CD4-positive, alpha-beta memory T cell (primary cell): Measurements from ENCODE around the gene APOL4. TPM values are rescaled to one million over a fixed set of nuclear protein-coding genes. Genes with fewer than 3 reads are reported as not detected.

Experiments used
- CTCF ChIA-PET: fragments of 350-600 bp; sonication (Branson Sonifier 250); formaldehyde crosslinking; loops from one replicate; lab custom pipeline; 2021; ENCODE audit warnings: inconsistent platforms; ENCODE audit not compliant: partially characterized antibody; lab: Charles Lee
- POLR2A ChIA-PET: fragments of 350-600 bp; sonication (Branson Sonifier 250); formaldehyde crosslinking; loops from one replicate; lab custom pipeline; 2021; ENCODE audit not compliant: partially characterized antibody; lab: Charles Lee
- DNase-seq, 5 donors: peaks; one replicate each; pipeline versions ENCODE4 v3.0.0 to v3.0.0-alpha.2; 2020 to 2022; ENCODE audit warnings: mixed read lengths in 1 of 5
- H3K27ac ChIP-seq: one replicate; pipeline ENCODE4 v1.7.0; 2013; ENCODE audit warnings: low read depth, low read length
- H3K27me3 ChIP-seq: 2 replicates; pipeline ENCODE4 v1.7.0; 2013; ENCODE audit warnings: mild to moderate bottlenecking, low read length, moderate library complexity; ENCODE audit not compliant: insufficient read depth
- H3K36me3 ChIP-seq: 2 replicates; pipeline ENCODE4 v1.7.0; 2013; ENCODE audit warnings: mild to moderate bottlenecking, low read length, moderate library complexity; ENCODE audit not compliant: insufficient read depth
- H3K4me1 ChIP-seq: 2 replicates; pipeline ENCODE4 v1.7.0; 2013; ENCODE audit warnings: mild to moderate bottlenecking, low read length, moderate library complexity; ENCODE audit not compliant: insufficient read depth
- H3K4me3 ChIP-seq, 2 donors: one replicate each; pipeline ENCODE4 v1.7.0; 2013; ENCODE audit warnings: low read length in 2 of 2, mild to moderate bottlenecking in 1 of 2
- H3K9me3 ChIP-seq, 2 donors: one replicate each; pipeline ENCODE4 v1.7.0; 2013; ENCODE audit warnings: low read length in 2 of 2, control low read depth in 1 of 2; ENCODE audit not compliant: control insufficient read depth in 1 of 2
- H3K27ac Mint-ChIP-seq, 7 donors: one replicate each; pipeline ENCODE4 v1.8.0; 2020 to 2021; ENCODE audit warnings: mixed read lengths in 7 of 7, mild to moderate bottlenecking in 6 of 7, inconsistent platforms in 3 of 7, moderate library complexity in 3 of 7
- H3K27me3 Mint-ChIP-seq, 2 donors: one replicate each; pipeline ENCODE4 v1.8.0; 2020 to 2021; ENCODE audit warnings: mixed read lengths in 2 of 2
- H3K36me3 Mint-ChIP-seq, 2 donors: one replicate each; pipeline ENCODE4 v1.8.0; 2020 to 2021; ENCODE audit warnings: mixed read lengths in 2 of 2, inconsistent platforms in 1 of 2, mild to moderate bottlenecking in 1 of 2
- H3K4me1 Mint-ChIP-seq, 4 donors: one replicate each; pipeline ENCODE4 v1.8.0; 2020 to 2021; ENCODE audit warnings: mixed read lengths in 4 of 4, mild to moderate bottlenecking in 1 of 4
- H3K4me3 Mint-ChIP-seq, 8 donors: one replicate each; pipeline ENCODE4 v1.8.0; 2020 to 2021; ENCODE audit warnings: mixed read lengths in 8 of 8, mild to moderate bottlenecking in 7 of 8, moderate library complexity in 6 of 8, inconsistent platforms in 3 of 8
- H3K9me3 Mint-ChIP-seq, 8 donors: one replicate each; pipeline ENCODE4 v1.8.0; 2020 to 2021; ENCODE audit warnings: mixed read lengths in 8 of 8, mild to moderate bottlenecking in 5 of 8, inconsistent platforms in 3 of 8, moderate library complexity in 1 of 8
- intact Hi-C: fragments of 100-400 bp; cut with micrococcal nuclease; formaldehyde crosslinking; loops from one replicate; pipeline ENCODE4 v1.15.1; 2023
- polyA plus RNA-seq, 2 donors: library from polyadenylated mRNA; unstranded; fragments of 300-500 nt; fragmentation: Illumina TruSeq; gene quantifications; one replicate each; pipeline ENCODE4 v1.2.3, GENCODE V29; 2021
- total RNA-seq, 2 experiments: library from RNA; stranded (reverse); gene quantifications; one replicate each; pipeline ENCODE4 v1.2.3, GENCODE V29; 2021

Gene APOL4
- total and polyA plus RNA-seq, 4 experiments from 2014 or later, result not detected

DNA sequence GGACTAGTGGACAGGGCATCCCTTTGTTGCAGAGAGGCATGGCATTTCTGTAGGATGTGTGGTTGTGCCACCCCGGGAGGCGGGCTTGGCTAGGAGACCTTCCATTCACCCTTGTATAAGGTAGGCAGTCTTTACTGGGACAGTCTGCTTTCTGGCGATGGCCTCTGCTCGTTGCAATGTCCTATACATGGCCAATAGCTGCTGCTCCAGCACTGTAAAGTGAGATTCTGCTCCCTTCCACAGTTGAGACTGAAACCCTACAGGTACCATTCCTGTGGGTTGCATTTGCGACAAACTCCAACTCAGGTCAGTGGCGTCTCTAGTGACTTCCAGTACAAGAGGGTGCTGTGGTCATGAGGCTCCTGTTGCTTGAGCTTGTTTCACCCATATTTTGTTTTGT lies 20.7 kb downstream of the APOL4 start:
- POLR2A ChIA-PET, result interaction anchor here (4.7 kb wide), 1 partner anchor 22 kb away, joined by 39 read pairs; the partner anchor contains the start of gene APOL3
- Mint-ChIP-seq H3K27me3 (peaks cover 2% of the 10 kb centered on the region in 2 donors), H3K9me3 (no peaks in the 10 kb centered on the region), H3K36me3 (no peaks in the 10 kb centered on the region), H3K4me1 (peaks cover 0 to 6% (median 3%) of the 10 kb centered on the region in 4 donors), H3K27ac (peak overlapping the region in 1 of 7 donors; percentile 48), H3K4me3 (no peak overlapping the region)
- Histone ChIP-seq H3K9me3 (no peaks in the 10 kb centered on the region), H3K4me3 (no peak overlapping the region), H3K27me3 (no peaks in the 10 kb centered on the region), H3K36me3 (no peaks in the 10 kb centered on the region), H3K27ac (no peak overlapping the region), H3K4me1 (peaks cover 5% of the 10 kb centered on the region)
- intact Hi-C loops, result loop anchor here (1.0 kb wide), 3 partner anchors 19 to 115 kb away; no protein-coding TSS in a partner anchor
- CTCF ChIA-PET, result interaction anchor here (1.2 to 8.4 kb wide), 11 partner anchors 9 to 115 kb away, joined by 3 to 67 read pairs (median 14); partner anchors contain the start of gene APOL3
- DNase-seq, result no peak

DNA sequence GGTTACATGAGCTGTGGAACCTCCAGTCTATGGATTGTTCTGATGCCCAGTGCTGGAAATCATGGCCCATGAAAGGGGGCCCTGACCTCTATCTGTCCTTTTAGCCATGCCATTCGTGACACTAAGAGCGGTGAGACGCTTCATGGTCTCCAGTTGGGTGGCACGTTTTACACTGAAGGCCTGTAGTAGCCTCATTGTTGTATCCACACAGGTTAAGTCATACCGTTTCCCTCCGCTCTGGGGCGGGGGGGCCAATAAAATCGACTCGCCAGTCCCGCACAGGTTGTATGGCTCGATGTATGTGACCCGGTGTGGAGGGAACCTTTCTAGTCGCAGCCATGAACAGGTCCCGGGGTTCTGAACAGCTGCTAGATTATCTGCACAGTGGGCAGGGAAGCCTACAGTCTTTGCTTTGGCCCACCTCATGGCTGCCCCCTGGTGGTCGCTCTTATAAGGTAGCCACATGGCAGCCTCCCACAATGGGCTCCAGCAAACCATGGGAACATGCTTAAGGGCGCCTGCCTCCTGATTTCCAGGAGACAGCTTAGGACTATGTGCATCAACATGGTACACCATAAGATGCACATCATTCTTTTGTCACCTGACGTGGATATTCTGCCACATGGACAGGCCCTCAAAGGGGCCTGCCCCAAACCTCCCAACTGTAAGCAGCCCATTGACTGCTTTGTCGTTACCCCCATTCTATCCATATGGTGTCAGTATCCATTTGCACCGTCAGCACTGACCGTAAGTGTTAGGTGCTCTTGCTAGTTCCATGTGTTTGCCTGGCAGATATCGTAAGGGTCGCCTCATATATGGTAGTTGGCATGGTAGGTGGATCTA lies 21.4 kb downstream of the APOL4 start:
- peaks cover 5% of the 10 kb centered on the region for H3K4me1 ChIP-seq
- intact Hi-C loops, result loop anchor here (1.0 kb wide), 3 partner anchors 18 to 114 kb away; no protein-coding TSS in a partner anchor
- no peaks in the 10 kb centered on the region for H3K36me3 ChIP-seq
- Mint-ChIP-seq H3K36me3 (no peaks in the 10 kb centered on the region), H3K9me3 (no peaks in the 10 kb centered on the region), H3K27me3 (peaks cover 2 to 3% of the 10 kb centered on the region in 2 donors), H3K27ac (peak overlapping the region in 6 of 7 donors; percentile 19 to 86 (median 54)), H3K4me1 (peaks cover 0 to 6% (median 3%) of the 10 kb centered on the region in 4 donors), H3K4me3 (no peak overlapping the region)
- no peak overlapping the region for H3K27ac ChIP-seq
- H3K4me3 ChIP-seq, result no peak overlapping the region
- ChIA-PET CTCF (interaction anchor here (0.6 to 8.4 kb wide), 12 partner anchors 12 to 114 kb away, joined by 3 to 67 read pairs (median 10); partner anchors contain the start of gene APOL3), POLR2A (interaction anchor here (0.7 to 4.7 kb wide), 7 partner anchors 16 to 58 kb away, joined by 3 to 39 read pairs (median 3); partner anchors contain the start of gene APOL3)
- H3K27me3 ChIP-seq, result no peaks in the 10 kb centered on the region
- no peaks in the 10 kb centered on the region for H3K9me3 ChIP-seq
- peak; percentile 75 to 82 (median 80) for DNase-seq

DNA sequence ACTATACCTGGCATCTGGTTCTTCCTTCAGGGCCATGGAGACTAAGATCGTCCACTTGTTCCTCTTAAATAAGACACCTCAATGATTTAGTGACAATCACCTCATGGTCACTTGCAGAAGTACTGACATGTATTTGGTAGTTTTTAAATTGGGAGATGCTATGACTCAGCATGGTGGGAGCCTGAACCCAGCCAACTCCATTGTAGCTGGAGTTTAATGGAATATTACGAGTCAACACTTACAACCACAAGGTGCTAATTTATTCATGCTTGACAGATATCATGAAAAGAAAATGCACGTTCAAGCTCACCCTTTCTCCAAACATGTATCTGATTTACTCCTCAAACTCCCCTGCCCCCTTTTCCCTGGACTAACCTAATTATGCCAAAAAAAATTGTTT lies 24.4 kb downstream of the APOL4 start:
- Mint-ChIP-seq H3K36me3 (no peaks in the 10 kb centered on the region), H3K27ac (no peak overlapping the region), H3K27me3 (peaks cover 0 to 1% of the 10 kb centered on the region in 2 donors), H3K9me3 (no peaks in the 10 kb centered on the region), H3K4me3 (no peak overlapping the region), H3K4me1 (peaks cover 0 to 6% (median 3%) of the 10 kb centered on the region in 4 donors)
- intact Hi-C loops, result no loop called here
- DNase-seq, result no peak
- peaks cover 5% of the 10 kb centered on the region for H3K4me1 ChIP-seq
- H3K27ac ChIP-seq, result no peak overlapping the region
- H3K36me3 ChIP-seq, result no peaks in the 10 kb centered on the region
- POLR2A ChIA-PET, result interaction anchor here (1.4 to 4.7 kb wide), 3 partner anchors 18 to 36 kb away, joined by 5 to 39 read pairs (median 5); partner anchors contain the start of gene APOL3
- H3K27me3 ChIP-seq, result no peaks in the 10 kb centered on the region
- H3K4me3 ChIP-seq, result no peak overlapping the region
- CTCF ChIA-PET, result interaction anchor here (1.0 to 8.4 kb wide), 11 partner anchors 9 to 111 kb away, joined by 3 to 67 read pairs (median 4); no protein-coding TSS in a partner anchor
- H3K9me3 ChIP-seq, result no peaks in the 10 kb centered on the region

DNA sequence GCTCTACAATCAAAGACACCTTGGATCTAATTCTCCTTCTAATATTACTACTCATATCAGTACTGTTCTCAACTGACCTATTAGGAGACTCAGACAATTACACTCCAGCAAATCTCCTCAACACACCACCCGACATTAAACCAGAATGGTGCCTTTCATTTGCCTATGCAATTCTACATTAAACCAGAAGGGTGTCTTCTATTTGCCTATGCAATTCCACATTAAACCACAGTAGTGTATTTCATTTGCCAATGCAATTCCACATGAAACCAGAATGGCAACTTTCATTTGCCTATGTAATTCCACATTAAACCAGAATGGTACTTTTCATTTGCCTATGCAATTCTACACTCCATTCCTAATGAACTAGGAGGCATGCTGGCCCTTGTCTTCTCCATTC lies 25.7 kb downstream of the APOL4 start:
- Histone ChIP-seq H3K4me1 (peaks cover 5% of the 10 kb centered on the region), H3K27me3 (no peaks in the 10 kb centered on the region), H3K36me3 (no peaks in the 10 kb centered on the region), H3K27ac (no peak overlapping the region), H3K9me3 (no peaks in the 10 kb centered on the region), H3K4me3 (no peak overlapping the region)
- DNase-seq, result no peak
- POLR2A ChIA-PET, result no interaction called here
- Mint-ChIP-seq H3K4me1 (peaks cover 0 to 6% (median 3%) of the 10 kb centered on the region in 4 donors), H3K9me3 (no peaks in the 10 kb centered on the region), H3K27ac (no peak overlapping the region), H3K4me3 (no peak overlapping the region), H3K27me3 (peaks cover 0 to 1% of the 10 kb centered on the region in 2 donors), H3K36me3 (no peaks in the 10 kb centered on the region)
- CTCF ChIA-PET, result interaction anchor here (7.0 to 8.4 kb wide), 2 partner anchors 12 to 110 kb away, joined by 49 to 67 read pairs; no protein-coding TSS in a partner anchor
- intact Hi-C loops, result no loop called here

DNA sequence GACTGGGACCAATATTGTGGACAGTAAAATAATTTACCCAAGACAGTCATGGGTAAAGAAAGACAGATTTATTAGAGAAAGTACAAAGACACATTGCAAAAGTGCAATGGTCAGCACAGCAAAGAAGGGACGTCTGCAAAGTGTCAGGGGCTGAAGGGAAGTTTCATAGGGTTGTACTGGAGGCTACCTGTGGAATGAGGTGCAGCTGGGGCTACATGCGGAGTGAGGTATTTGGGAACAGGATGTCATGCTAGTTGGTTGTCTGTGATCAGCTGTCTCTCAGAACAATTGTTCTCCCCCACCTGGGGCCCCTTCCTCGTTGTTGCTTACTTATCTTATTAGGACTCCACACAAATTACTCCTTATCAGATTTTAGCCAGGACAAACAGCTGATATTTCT lies 29.7 kb downstream of the APOL4 start:
- H3K9me3 ChIP-seq, result no peaks in the 10 kb centered on the region
- H3K27me3 ChIP-seq, result no peaks in the 10 kb centered on the region
- Mint-ChIP-seq H3K4me1 (peaks cover 5 to 15% (median 10%) of the 10 kb centered on the region in 4 donors), H3K27me3 (peaks cover 0 to 1% of the 10 kb centered on the region in 2 donors), H3K9me3 (peaks cover 0 to 5% (median 0%) of the 10 kb centered on the region in 8 donors), H3K27ac (peak overlapping the region in 1 of 7 donors; percentile 39), H3K36me3 (no peaks in the 10 kb centered on the region), H3K4me3 (no peak overlapping the region)
- ChIA-PET POLR2A (interaction anchor here (1.3 kb wide), 1 partner anchor 11 kb away, joined by 3 read pairs; the partner anchor contains the start of gene APOL3), CTCF (interaction anchor here (0.9 to 1.6 kb wide), 3 partner anchors 9 to 106 kb away, joined by 3 to 8 read pairs (median 7); no protein-coding TSS in a partner anchor)
- H3K4me1 ChIP-seq, result peaks cover 9% of the 10 kb centered on the region
- H3K36me3 ChIP-seq, result no peaks in the 10 kb centered on the region
- H3K27ac ChIP-seq, result no peak overlapping the region
- H3K4me3 ChIP-seq, result no peak overlapping the region
- DNase-seq, result no peak
- intact Hi-C loops, result no loop called here

DNA sequence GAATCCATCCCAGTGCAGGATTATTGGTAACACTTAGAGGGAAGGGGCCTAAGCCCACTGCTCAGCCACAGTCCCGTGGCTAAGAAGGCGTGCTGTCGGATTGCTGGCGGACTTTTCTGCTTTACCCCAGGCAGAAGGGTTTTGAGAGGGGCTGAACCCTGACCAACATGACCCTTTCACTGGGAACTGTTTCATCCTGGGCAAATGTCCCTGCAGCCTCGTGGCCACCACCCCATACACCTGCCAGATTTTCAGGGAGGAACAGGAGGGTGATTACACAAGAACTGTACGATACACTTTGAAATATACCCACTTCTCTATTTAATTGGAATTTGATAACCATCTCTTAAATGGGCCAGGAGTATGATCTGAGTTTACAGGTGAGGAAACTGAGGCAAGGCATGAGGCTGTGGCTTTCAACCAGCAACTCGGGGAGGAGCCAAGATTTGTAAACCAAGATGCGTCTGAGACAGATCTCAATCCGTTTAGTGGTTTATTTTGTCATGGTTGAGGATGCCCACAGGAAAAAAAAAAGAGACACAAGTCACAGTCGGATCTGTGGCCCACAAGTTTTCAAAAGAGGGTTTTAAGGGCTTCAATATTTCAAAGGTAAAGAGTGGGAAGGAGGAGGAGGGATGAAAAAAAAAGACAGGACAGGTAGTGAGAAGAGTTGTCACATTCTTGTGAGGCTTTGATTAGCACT lies 34.9 kb downstream of the APOL4 start:
- CTCF ChIA-PET, result interaction anchor here (4.8 kb wide), 1 partner anchor 12 kb away, joined by 49 read pairs; no protein-coding TSS in a partner anchor
- H3K4me3 Mint-ChIP-seq, result peak overlapping the region in 6 of 8 donors; percentile 8 to 83 (median 46)

More for the DNA sequence above, 34.9 kb downstream of the APOL4 start:
- H3K4me3 ChIP-seq, result no peak overlapping the region
- Mint-ChIP-seq H3K27me3 (no peaks in the 10 kb centered on the region), H3K27ac (peak overlapping the region; percentile 72 to 96 (median 91)), H3K4me1 (peaks cover 28 to 66% (median 52%) of the 10 kb centered on the region in 4 donors), H3K9me3 (peaks cover 0 to 5% (median 0%) of the 10 kb centered on the region in 8 donors), H3K36me3 (no peaks in the 10 kb centered on the region)
- H3K4me1 ChIP-seq, result peaks cover 44% of the 10 kb centered on the region
- no peaks in the 10 kb centered on the region for H3K27me3 ChIP-seq
- no peaks in the 10 kb centered on the region for H3K9me3 ChIP-seq
- intact Hi-C loops, result no loop called here
- peak; percentile 40 to 80 (median 69) for DNase-seq
- no peaks in the 10 kb centered on the region for H3K36me3 ChIP-seq
- peak overlapping the region; percentile 40 for H3K27ac ChIP-seq
- POLR2A ChIA-PET, result no interaction called here
